GM12878 (cell line): Measurements from ENCODE around the gene GIPC1. TPM values are rescaled to one million over a fixed set of nuclear protein-coding genes. Genes with fewer than 3 reads are reported as not detected.

Experiments used
- ATAC-seq: fragments of 200-7000 bp; cut with Tn5 transposase; 3 replicates; pipeline ENCODE4 v1.9.1; 2020; ENCODE audit warnings: mild to moderate bottlenecking, moderate library complexity
- BruUV-seq: library from RNA; stranded (reverse); fragments of 400-500 nt; replicated peaks from 2 replicates; lab custom pipeline; 2021; lab: Mats Ljungman, UMichigan
- CTCF ChIA-PET: fragments of 300-600 bp; sonication (Branson Sonifier 250); formaldehyde crosslinking; extraction: SDS; loops from one replicate; lab custom pipeline; 2021; ENCODE audit warnings: inconsistent platforms; lab: Yijun Ruan, JAX
- POLR2A ChIA-PET: fragments of 350-600 bp; formaldehyde crosslinking; extraction: SDS; loops from one replicate; lab custom pipeline; 2021; ENCODE audit warnings: inconsistent platforms; lab: Charles Lee
- RAD21 ChIA-PET: fragments of 300-600 bp; sonication (Branson Sonifier 250); formaldehyde crosslinking; loops from one replicate; lab custom pipeline; 2023; ENCODE audit warnings: antibody characterized with exemption; ENCODE audit not compliant: unreplicated experiment; lab: Charles Lee
- SMC1A ChIA-PET: fragments of 300-600 bp; sonication (Branson Sonifier 250); formaldehyde crosslinking; loops from one replicate; lab custom pipeline; 2023; ENCODE audit not compliant: unreplicated experiment, uncharacterized antibody; lab: Charles Lee
- DNase-seq: peaks from one replicate; pipeline ENCODE4 v3.0.0-alpha.2; 2011; ENCODE audit warnings: low read depth, low spot score
- FAIRE-seq: peaks from 3 replicates; lab custom pipeline; 2011; peaks lifted over from hg19 to GRCh38; lab: Jason Lieb, UNC
- H2AFZ ChIP-seq: 2 replicates; pipeline ENCODE4 v1.6.0; 2011; ENCODE audit warnings: low read depth, low read length, control low read depth; ENCODE audit not compliant: control insufficient read depth
- H3K27ac ChIP-seq: 2 replicates; pipeline ENCODE4 v1.5.1; 2011; ENCODE audit warnings: control low read depth; ENCODE audit not compliant: control insufficient read depth, insufficient read depth
- H3K27me3 ChIP-seq, 2 experiments: replicated peaks in 1 of 2; 2 replicates each; pipeline versions ENCODE4 v1.6.0 to v1.6.1; 2011; ENCODE audit warnings: low read length in 1 of 2; ENCODE audit not compliant: control insufficient read depth in 2 of 2, insufficient read depth in 2 of 2
- H3K36me3 ChIP-seq, 2 experiments: 2 replicates each; pipeline ENCODE4 v1.5.1; 2011; ENCODE audit warnings: low read length in 1 of 2; ENCODE audit not compliant: control insufficient read depth in 2 of 2, insufficient read depth in 2 of 2
- H3K4me1 ChIP-seq: 2 replicates; pipeline ENCODE4 v1.6.1; 2011; ENCODE audit warnings: mild to moderate bottlenecking, low read length, moderate library complexity, mixed read lengths; ENCODE audit not compliant: control insufficient read depth, insufficient read depth
- H3K4me2 ChIP-seq: 2 replicates; pipeline ENCODE4 v1.6.0; 2011; ENCODE audit warnings: control low read depth; ENCODE audit not compliant: control insufficient read depth, insufficient read depth
- H3K4me3 ChIP-seq: fragments of 200-600 bp; sonication (generic); 2 replicates; pipeline ENCODE4 v1.5.1; 2016
- H3K79me2 ChIP-seq: 2 replicates; pipeline ENCODE4 v1.6.0; 2011; ENCODE audit warnings: low read length; ENCODE audit not compliant: control insufficient read depth, insufficient read depth
- H3K9ac ChIP-seq: 2 replicates; pipeline ENCODE4 v1.8.0; 2011; ENCODE audit warnings: low read length, control low read depth, mixed read lengths; ENCODE audit not compliant: control insufficient read depth, insufficient read depth
- H3K9me3 ChIP-seq: replicated peaks from 3 replicates; pipeline ENCODE4 v1.5.1; 2011; ENCODE audit warnings: mild to moderate bottlenecking, low read length; ENCODE audit not compliant: control insufficient read depth, insufficient read depth
- H4K20me1 ChIP-seq: 2 replicates; pipeline ENCODE4 v1.6.0; 2011; ENCODE audit not compliant: control insufficient read depth, insufficient read depth
- BCL3 ChIP-seq: IDR thresholded peaks from 2 replicates; pipeline ENCODE4 v1.6.1; 2011; ENCODE audit warnings: borderline replicate concordance, low read depth, mild to moderate bottlenecking, moderate library complexity, low read length; ENCODE audit not compliant: insufficient read depth, poor library complexity, severe bottlenecking
- CBX3 ChIP-seq: fragments of 200-600 bp; sonication (generic); IDR thresholded peaks from 2 replicates; pipeline ENCODE4 v1.6.1; 2016; ENCODE audit warnings: low read depth, borderline replicate concordance
- CHD1 ChIP-seq: IDR thresholded peaks from 2 replicates; pipeline ENCODE4 v1.6.1; 2012; ENCODE audit warnings: low read depth, low read length, improper control_type of control experiment
- CREB1 ChIP-seq: IDR thresholded peaks from 2 replicates; pipeline ENCODE4 v1.6.1; 2012; ENCODE audit warnings: low read depth, mild to moderate bottlenecking, inconsistent platforms
- EED ChIP-seq: sonication (generic); IDR thresholded peaks from 2 replicates; pipeline ENCODE4 v1.6.1; 2016; ENCODE audit warnings: antibody characterized with exemption, low read depth
- IRF5 ChIP-seq: fragments of 450-650 bp; IDR thresholded peaks from 2 replicates; pipeline ENCODE4 v1.6.1; 2017; ENCODE audit warnings: borderline replicate concordance
- JUNB ChIP-seq: IDR thresholded peaks from 2 replicates; pipeline ENCODE4 v1.6.1; 2016; ENCODE audit warnings: antibody characterized with exemption, mild to moderate bottlenecking
- MLLT1 ChIP-seq: fragments of 450-650 bp; IDR thresholded peaks from 2 replicates; pipeline ENCODE4 v1.6.1; 2016; ENCODE audit warnings: mild to moderate bottlenecking
- MYC ChIP-seq: IDR thresholded peaks from 2 replicates; pipeline ENCODE4 v1.6.1; 2011; ENCODE audit warnings: mild to moderate bottlenecking, low read length, moderate library complexity, inconsistent platforms; ENCODE audit not compliant: insufficient read depth, insufficient replicate concordance, insufficient read length, severe bottlenecking
- NBN ChIP-seq: fragments of 450-650 bp; IDR thresholded peaks from 2 replicates; pipeline ENCODE4 v1.6.1; 2016
- TCF7 ChIP-seq: IDR thresholded peaks from 2 replicates; pipeline ENCODE4 v1.6.1; 2014; ENCODE audit warnings: antibody characterized with exemption, borderline replicate concordance
- WGBS: methylation state at CpG from one replicate; pipeline ENCODE4 v1.1.6; 2016; ENCODE audit warnings: low lambda C conversion rate; ENCODE audit not compliant: insufficient replicate concordance, insufficient coverage; ENCODE audit errors: missing lambda C conversion rate; 5-methylcytosine and 5-hydroxymethylcytosine counted together
- in situ Hi-C: fragments of 300-500 bp; cut with MboI; formaldehyde crosslinking; loops from 9 replicates; pipeline ENCODE4 v1.14.3; 2018; ENCODE audit warnings: mixed read lengths
- intact Hi-C: fragments of 100-400 bp; cut with micrococcal nuclease; formaldehyde crosslinking; loops from one replicate; pipeline ENCODE4 v1.14.2; 2022; ENCODE audit not compliant: unreplicated experiment
- polyA plus RNA-seq, 11 experiments: library from polyadenylated mRNA; depleted of rRNA in 4 of 11; unstranded in 6 of 11; stranded (reverse) in 5 of 11; fragments of >200 nt; fragmentation: Nextera tagmentation in 4 of 11; fragmentation: Illumina TruSeq in 1 of 11; extraction: Ambion mirVana in 4 of 11; extraction: Trizol in 1 of 11; gene quantifications; 1 replicate in 1 of 11; 2 replicates in 10 of 11; pipeline versions ENCODE4 v1.2.1 to v1.2.3, GENCODE V29; 2011 to 2016; ENCODE audit warnings: inconsistent platforms in 2 of 11, missing spikeins in 2 of 11, low read depth in 1 of 11
- total RNA-seq, 4 experiments: library from RNA; depleted of rRNA in 3 of 4; stranded (reverse); fragments of >200 nt in 3 of 4; fragmentation: Illumina TruSeq in 1 of 4; extraction: Trizol in 1 of 4; gene quantifications; 2 replicates each; pipeline versions ENCODE4 v1.2.1 to v1.2.3, GENCODE V29; 2013 to 2021

Gene GIPC1
- total and polyA plus RNA-seq, 10 of the 15 experiments (the other 5 are each of a cell fraction or from before 2014, with no cell fraction given): 0.47 to 24.1 (median 13.6) TPM

GRCh38 chr19:14502334-14503092 lies 6.6 kb upstream of the GIPC1 start (continued):
- TF ChIP-seq BCL3: no peak
- no peak for TF ChIP-seq EED
- no peak for TF ChIP-seq CBX3
- no peak for TF ChIP-seq JUNB
- TF ChIP-seq, all 136 proteins: peak for 0

- Histone ChIP-seq H3K9ac (no peak overlapping the region), H3K36me3 (no peaks in the 10 kb centered on the region), H2AFZ (no peak overlapping the region), H3K27ac (no peak overlapping the region), H3K4me3 (no peak overlapping the region), H3K9me3 (no peaks in the 10 kb centered on the region), H3K4me2 (no peak overlapping the region), H4K20me1 (no peaks in the 10 kb centered on the region), H3K27me3 (no peaks in the 10 kb centered on the region), H3K4me1 (peaks cover 2% of the 10 kb centered on the region; the same call in 1 of the 2 replicates), H3K79me2 (no peaks in the 10 kb centered on the region)
- RAD21 ChIA-PET: no interaction called here
- ATAC-seq (no peak), DNase-seq (no peak), FAIRE-seq (no peak)
- POLR2A ChIA-PET: interaction anchor here (0.6 to 0.7 kb wide), 4 partner anchors 13 to 194 kb away, joined by 3 to 8 read pairs (median 6); partner anchors contain the start of gene ADGRE5
- CTCF ChIA-PET: interaction anchor here (1.2 to 1.9 kb wide), 4 partner anchors 9 to 60 kb away, joined by 4 to 9 read pairs (median 5); no protein-coding TSS in a partner anchor
- intact Hi-C loops (no loop called here), in situ Hi-C loops (no loop called here)
- TF ChIP-seq CREB1: no peak
- TF ChIP-seq IRF5: no peak
- no peak for TF ChIP-seq MLLT1
- TF ChIP-seq TCF7: no peak
- no peak for TF ChIP-seq NBN
- TF ChIP-seq CHD1: no peak
- TF ChIP-seq MYC: no peak
- WGBS: 64% methylated on average over 6 of the region's 6 CpGs
- no TSS peak for BruUV-seq
- SMC1A ChIA-PET: interaction anchor here (0.8 to 1.3 kb wide), 2 partner anchors 10 to 13 kb away, joined by 3 read pairs; no protein-coding TSS in a partner anchor
Measured at GRCh38 chr19:14497228-14497921, 1.4 kb upstream of the GIPC1 start.
